Neural cell (in vitro differentiated cells): Measurements from ENCODE around the gene SLC39A10. TPM values are rescaled to one million over a fixed set of nuclear protein-coding genes. Genes with fewer than 3 reads are reported as not detected.
A peak's percentile ranks its signal among the peaks of the same experiment; 100 is the strongest.

Experiments
- H2AFZ ChIP-seq: fragments of 200-600, 300-800 bp; sonication (generic), shearing (Covaris generic); 2 replicates; pipeline ENCODE4 v1.6.0; 2014; ENCODE audit warnings: low read depth, mild to moderate bottlenecking, antibody characterized with exemption, low read length, moderate library complexity
- H3F3A ChIP-seq: fragments of 200-600 bp; shearing (Covaris generic); 2 replicates; pipeline ENCODE4 v1.6.1; 2016; ENCODE audit warnings: mild to moderate bottlenecking, moderate library complexity, mixed read lengths, antibody characterized with exemption, low read length; ENCODE audit not compliant: insufficient read depth, poor library complexity, severe bottlenecking
- H3K27ac ChIP-seq: fragments of 200-600, 300-800 bp; sonication (generic), shearing (Covaris generic); 2 replicates; pipeline ENCODE4 v1.5.1; 2014; ENCODE audit warnings: mild to moderate bottlenecking, low read length, moderate library complexity
- H3K27me3 ChIP-seq: fragments of 300-800, 200-600 bp; sonication (generic), shearing (Covaris generic); 2 replicates; pipeline ENCODE4 v1.6.0; 2014; ENCODE audit warnings: mild to moderate bottlenecking, low read depth, low read length, moderate library complexity; ENCODE audit not compliant: insufficient read depth
- H3K36me3 ChIP-seq: fragments of 300-800, 200-600 bp; sonication (generic), shearing (Covaris generic); 2 replicates; pipeline ENCODE4 v1.5.1; 2014; ENCODE audit warnings: mild to moderate bottlenecking, antibody characterized with exemption, low read length, moderate library complexity; ENCODE audit not compliant: insufficient read depth
- H3K4me2 ChIP-seq: fragments of 300-800, 200-600 bp; sonication (generic), shearing (Covaris generic); 2 replicates; pipeline ENCODE4 v1.6.0; 2014; ENCODE audit warnings: mild to moderate bottlenecking, low read length
- H3K4me3 ChIP-seq: fragments of 300-800, 200-600 bp; sonication (generic), shearing (Covaris generic); 2 replicates; pipeline ENCODE4 v1.5.1; 2014; ENCODE audit warnings: mild to moderate bottlenecking, low read length, moderate library complexity
- H3K79me2 ChIP-seq: fragments of 200-600 bp; shearing (Covaris generic); replicated peaks from 2 replicates; pipeline ENCODE4 v1.6.0; 2014; ENCODE audit warnings: mild to moderate bottlenecking, low read length, moderate library complexity; ENCODE audit not compliant: insufficient read depth
- H3K9ac ChIP-seq: fragments of 300-800, 200-600 bp; sonication (generic), shearing (Covaris generic); 2 replicates; pipeline ENCODE4 v1.6.1; 2016; ENCODE audit warnings: mild to moderate bottlenecking, low read length, mixed read lengths
- H3K9me2 ChIP-seq: fragments of 200-600 bp; shearing (Covaris generic); 2 replicates; pipeline ENCODE4 v1.6.1; 2016; ENCODE audit warnings: mild to moderate bottlenecking, low read length, mixed read lengths; ENCODE audit not compliant: insufficient read depth
- H3K9me3 ChIP-seq: fragments of 200-600, 300-800 bp; sonication (generic), shearing (Covaris generic); 2 replicates; pipeline ENCODE4 v1.6.1; 2016; ENCODE audit warnings: mild to moderate bottlenecking, mixed run types, low read length, moderate library complexity, mixed read lengths
- H4K20me1 ChIP-seq: fragments of 200-600 bp; shearing (Covaris generic); 2 replicates; pipeline ENCODE4 v1.6.1; 2016; ENCODE audit warnings: mild to moderate bottlenecking, mixed run types; ENCODE audit not compliant: insufficient read depth
- EP300 ChIP-seq: fragments of 450-650 bp; conservative IDR thresholded peaks from 2 replicates; pipeline ENCODE4 v1.6.1; 2014; ENCODE audit warnings: antibody characterized with exemption, mild to moderate bottlenecking, moderate library complexity; ENCODE audit not compliant: poor library complexity, severe bottlenecking
- EZH2 ChIP-seq: fragments of 200-600, 300-800 bp; shearing (Covaris generic), sonication (generic); IDR thresholded peaks from 2 replicates; pipeline ENCODE4 v1.6.1; 2014; ENCODE audit warnings: antibody characterized with exemption, low read length, borderline replicate concordance, mild to moderate bottlenecking; ENCODE audit not compliant: insufficient read depth, poor library complexity, severe bottlenecking
- MXI1 ChIP-seq: fragments of 450-650 bp; conservative IDR thresholded peaks from 2 replicates; pipeline ENCODE4 v1.6.1; 2014; ENCODE audit warnings: antibody characterized with exemption, mild to moderate bottlenecking; ENCODE audit not compliant: poor library complexity, severe bottlenecking
- POLR2AphosphoS5 ChIP-seq: IDR thresholded peaks from 2 replicates; pipeline ENCODE4 v1.6.1; 2012
- RAD21 ChIP-seq: fragments of 450-650 bp; conservative IDR thresholded peaks from 2 replicates; pipeline ENCODE4 v1.6.1; 2014; ENCODE audit warnings: antibody characterized with exemption, mild to moderate bottlenecking, moderate library complexity
- SMC3 ChIP-seq: fragments of 450-650 bp; conservative IDR thresholded peaks from 2 replicates; pipeline ENCODE4 v1.6.1; 2014; ENCODE audit warnings: antibody characterized with exemption, mild to moderate bottlenecking, moderate library complexity; ENCODE audit not compliant: poor library complexity
- TAF1 ChIP-seq: IDR thresholded peaks from 2 replicates; pipeline ENCODE4 v1.6.1; 2012; ENCODE audit warnings: low read depth
- polyA plus RNA-seq: library from polyadenylated mRNA; depleted of rRNA; stranded (reverse); fragments of >200 nt; gene quantifications from 2 replicates; pipeline ENCODE4 v1.2.3, GENCODE V29; 2014
- TF ChIP-seq, protein P1 (sequence below): IDR thresholded peaks from 2 replicates; pipeline ENCODE4 v1.6.1; 2012; ENCODE audit warnings: borderline replicate concordance
- TF ChIP-seq, protein P2 (sequence below): fragments of 450-650 bp; IDR thresholded peaks from 2 replicates; pipeline ENCODE4 v1.5.1; 2014; ENCODE audit warnings: antibody characterized with exemption, mild to moderate bottlenecking, moderate library complexity; ENCODE audit not compliant: poor library complexity, severe bottlenecking

SLC39A10 gene
- polyA plus RNA-seq, 1 donor from 2014 or later: 71.7 TPM

DNA sequence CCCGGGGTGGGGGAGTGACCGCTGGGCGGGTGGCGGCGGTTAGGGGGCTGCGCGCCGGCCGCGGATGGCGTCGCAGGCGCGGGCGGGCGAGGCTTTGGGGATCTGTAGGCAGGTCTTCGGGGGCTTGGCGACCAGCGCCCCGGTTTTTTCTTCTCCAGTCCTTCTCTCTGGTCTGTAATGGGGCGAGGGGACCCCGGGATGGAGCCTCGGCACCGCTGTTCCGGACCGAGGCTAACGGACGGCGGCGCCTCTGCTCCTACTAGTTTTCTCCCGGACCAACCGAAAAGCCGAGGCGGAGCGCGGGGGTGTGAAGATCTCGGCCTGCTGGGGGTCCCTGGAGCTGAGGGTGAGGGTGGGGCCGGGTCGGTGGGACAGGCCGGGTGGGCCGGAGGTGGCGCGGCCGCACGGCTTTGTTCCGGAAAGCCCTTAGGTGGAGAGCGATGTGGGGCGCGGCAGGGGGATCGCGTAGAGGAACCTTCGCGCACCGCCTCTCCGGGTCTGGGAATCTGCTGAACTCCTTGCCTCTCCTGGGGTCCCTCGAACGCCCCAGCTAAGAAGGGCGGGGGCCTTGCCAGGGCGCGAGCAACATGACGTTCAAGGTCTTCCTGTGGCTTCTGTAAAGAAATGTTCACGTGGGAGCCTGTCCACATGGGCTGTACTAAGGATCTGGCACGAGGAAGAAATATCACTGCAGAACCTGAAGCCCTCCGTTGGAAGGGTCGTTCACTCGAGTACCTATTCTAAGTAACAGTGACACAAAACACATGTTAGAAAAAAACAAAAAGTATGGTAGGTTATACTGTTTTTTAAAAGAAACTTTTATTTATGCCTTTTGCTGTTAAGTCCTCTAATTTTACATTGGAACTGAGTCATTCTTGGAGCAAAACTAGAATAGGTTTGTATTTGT, 861 bp downstream of the SLC39A10 start:
- H4K20me1 ChIP-seq: no peaks in the 10 kb centered on the region
- no peaks in the 10 kb centered on the region for H3K9me3 ChIP-seq
- TF ChIP-seq SMC3: peak; percentile 22
- TF ChIP-seq EZH2: no peak
- TF ChIP-seq, protein P1, sequence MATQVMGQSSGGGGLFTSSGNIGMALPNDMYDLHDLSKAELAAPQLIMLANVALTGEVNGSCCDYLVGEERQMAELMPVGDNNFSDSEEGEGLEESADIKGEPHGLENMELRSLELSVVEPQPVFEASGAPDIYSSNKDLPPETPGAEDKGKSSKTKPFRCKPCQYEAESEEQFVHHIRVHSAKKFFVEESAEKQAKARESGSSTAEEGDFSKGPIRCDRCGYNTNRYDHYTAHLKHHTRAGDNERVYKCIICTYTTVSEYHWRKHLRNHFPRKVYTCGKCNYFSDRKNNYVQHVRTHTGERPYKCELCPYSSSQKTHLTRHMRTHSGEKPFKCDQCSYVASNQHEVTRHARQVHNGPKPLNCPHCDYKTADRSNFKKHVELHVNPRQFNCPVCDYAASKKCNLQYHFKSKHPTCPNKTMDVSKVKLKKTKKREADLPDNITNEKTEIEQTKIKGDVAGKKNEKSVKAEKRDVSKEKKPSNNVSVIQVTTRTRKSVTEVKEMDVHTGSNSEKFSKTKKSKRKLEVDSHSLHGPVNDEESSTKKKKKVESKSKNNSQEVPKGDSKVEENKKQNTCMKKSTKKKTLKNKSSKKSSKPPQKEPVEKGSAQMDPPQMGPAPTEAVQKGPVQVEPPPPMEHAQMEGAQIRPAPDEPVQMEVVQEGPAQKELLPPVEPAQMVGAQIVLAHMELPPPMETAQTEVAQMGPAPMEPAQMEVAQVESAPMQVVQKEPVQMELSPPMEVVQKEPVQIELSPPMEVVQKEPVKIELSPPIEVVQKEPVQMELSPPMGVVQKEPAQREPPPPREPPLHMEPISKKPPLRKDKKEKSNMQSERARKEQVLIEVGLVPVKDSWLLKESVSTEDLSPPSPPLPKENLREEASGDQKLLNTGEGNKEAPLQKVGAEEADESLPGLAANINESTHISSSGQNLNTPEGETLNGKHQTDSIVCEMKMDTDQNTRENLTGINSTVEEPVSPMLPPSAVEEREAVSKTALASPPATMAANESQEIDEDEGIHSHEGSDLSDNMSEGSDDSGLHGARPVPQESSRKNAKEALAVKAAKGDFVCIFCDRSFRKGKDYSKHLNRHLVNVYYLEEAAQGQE: no peak
- TF ChIP-seq, protein P2, sequence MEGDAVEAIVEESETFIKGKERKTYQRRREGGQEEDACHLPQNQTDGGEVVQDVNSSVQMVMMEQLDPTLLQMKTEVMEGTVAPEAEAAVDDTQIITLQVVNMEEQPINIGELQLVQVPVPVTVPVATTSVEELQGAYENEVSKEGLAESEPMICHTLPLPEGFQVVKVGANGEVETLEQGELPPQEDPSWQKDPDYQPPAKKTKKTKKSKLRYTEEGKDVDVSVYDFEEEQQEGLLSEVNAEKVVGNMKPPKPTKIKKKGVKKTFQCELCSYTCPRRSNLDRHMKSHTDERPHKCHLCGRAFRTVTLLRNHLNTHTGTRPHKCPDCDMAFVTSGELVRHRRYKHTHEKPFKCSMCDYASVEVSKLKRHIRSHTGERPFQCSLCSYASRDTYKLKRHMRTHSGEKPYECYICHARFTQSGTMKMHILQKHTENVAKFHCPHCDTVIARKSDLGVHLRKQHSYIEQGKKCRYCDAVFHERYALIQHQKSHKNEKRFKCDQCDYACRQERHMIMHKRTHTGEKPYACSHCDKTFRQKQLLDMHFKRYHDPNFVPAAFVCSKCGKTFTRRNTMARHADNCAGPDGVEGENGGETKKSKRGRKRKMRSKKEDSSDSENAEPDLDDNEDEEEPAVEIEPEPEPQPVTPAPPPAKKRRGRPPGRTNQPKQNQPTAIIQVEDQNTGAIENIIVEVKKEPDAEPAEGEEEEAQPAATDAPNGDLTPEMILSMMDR: no peak
- TF ChIP-seq RAD21: no peak
- TF ChIP-seq TAF1: peak; percentile 64
- no peak for TF ChIP-seq EP300
- peak; percentile 92 for TF ChIP-seq MXI1
- H3F3A ChIP-seq: no peaks in the 10 kb centered on the region
- peak overlapping the region; percentile 91 for H3K4me3 ChIP-seq
- H3K79me2 ChIP-seq: peaks cover 41% of the 10 kb centered on the region
- no peaks in the 10 kb centered on the region for H3K36me3 ChIP-seq
- peak overlapping the region; percentile 100 for H3K4me2 ChIP-seq
- peak overlapping the region; percentile 81 for H2AFZ ChIP-seq
- H3K27me3 ChIP-seq: no peaks in the 10 kb centered on the region
- H3K27ac ChIP-seq: peak overlapping the region; percentile 92
- H3K9me2 ChIP-seq: no peaks in the 10 kb centered on the region
- peak overlapping the region; percentile 95 for H3K9ac ChIP-seq

DNA sequence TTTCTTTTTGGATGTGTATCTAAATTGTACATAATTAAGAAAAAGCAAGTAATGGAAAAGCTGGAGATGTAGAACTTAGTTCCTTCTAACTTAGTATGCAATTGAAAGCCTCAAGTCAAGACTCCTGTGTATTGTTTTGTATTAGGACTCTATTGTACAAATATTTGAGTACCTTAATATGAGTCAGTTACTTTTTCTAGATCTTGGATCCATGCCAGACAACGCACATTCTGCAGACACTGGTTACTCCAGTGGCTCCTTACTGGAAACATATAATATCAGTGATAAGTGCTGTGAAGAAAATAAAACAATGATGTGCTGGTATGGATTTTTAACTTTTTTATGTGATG, 1.5 kb downstream of the SLC39A10 start:
- Histone ChIP-seq H3K27ac (peak overlapping the region; percentile 92), H3F3A (no peaks in the 10 kb centered on the region), H3K9me2 (no peaks in the 10 kb centered on the region), H2AFZ (no peak overlapping the region), H3K27me3 (no peaks in the 10 kb centered on the region), H3K9ac (peak overlapping the region; percentile 95), H3K79me2 (peaks cover 43% of the 10 kb centered on the region), H3K4me2 (peak overlapping the region; percentile 100), H4K20me1 (no peaks in the 10 kb centered on the region), H3K4me3 (peak overlapping the region; percentile 91), H3K9me3 (no peaks in the 10 kb centered on the region), H3K36me3 (no peaks in the 10 kb centered on the region)
- TF ChIP-seq, protein P1: no peak
- no peak for TF ChIP-seq TAF1
- no peak for TF ChIP-seq RAD21
- TF ChIP-seq EZH2: no peak
- TF ChIP-seq, protein P2: no peak
- no peak for TF ChIP-seq SMC3
- TF ChIP-seq POLR2AphosphoS5: no peak
- no peak for TF ChIP-seq EP300
- TF ChIP-seq MXI1: no peak
